SK-N-SH (cell line): Measurements from ENCODE around the gene HIGD2B. TPM values are rescaled to one million over a fixed set of nuclear protein-coding genes. Genes with fewer than 3 reads are reported as not detected.
"Not testable (repeated sequence)": the region's sequence is repeated elsewhere in the genome, so short reads cannot be mapped to it uniquely, and the experiment has no call there.

Source experiments
- CTCF ChIA-PET: fragments of 300-600, 350-600 bp; formaldehyde crosslinking; extraction: SDS; loops from one replicate; lab custom pipeline; 2021; lab: Yijun Ruan, JAX
- POLR2A ChIA-PET: fragments of 350-600 bp; sonication (Branson Sonifier 250); formaldehyde crosslinking; extraction: SDS; loops from one replicate; lab custom pipeline; 2020; ENCODE audit warnings: antibody characterized with exemption, inconsistent platforms; lab: Yijun Ruan, JAX
- DNase-seq: peaks from one replicate; pipeline ENCODE4 v3.0.0; 2012
- H2AFZ ChIP-seq: fragments of 200-600 bp; sonication (generic); 2 replicates; pipeline ENCODE4 v1.8.1; 2016; ENCODE audit warnings: antibody characterized with exemption, mild to moderate bottlenecking, low read depth
- H3F3A ChIP-seq: fragments of 200-600 bp; sonication (generic); replicated peaks from 2 replicates; pipeline ENCODE3; 2016; ENCODE audit warnings: antibody characterized with exemption, mild to moderate bottlenecking; ENCODE audit not compliant: insufficient read depth
- H3K27ac ChIP-seq, 2 experiments: fragments of 200-500 bp in 1 of 2; fragments of 200-600 bp in 1 of 2; sonication (Bioruptor generic) in 1 of 2; sonication (generic), shearing (Covaris generic) in 1 of 2; 2 replicates each; pipeline versions ENCODE4 v1.5.1 to v1.6.1; 2014 to 2016; ENCODE audit warnings: low read depth in 2 of 2, inconsistent platforms in 1 of 2, low read length in 1 of 2, mild to moderate bottlenecking in 1 of 2, mixed read lengths in 1 of 2
- H3K27me3 ChIP-seq: fragments of 200-600 bp; sonication (generic), shearing (Covaris generic); 2 replicates; pipeline ENCODE4 v1.6.1; 2016; ENCODE audit warnings: mixed run types; ENCODE audit not compliant: insufficient read depth
- H3K36me3 ChIP-seq, 2 experiments: fragments of 200-500 bp in 1 of 2; fragments of 200-600 bp in 1 of 2; sonication (Bioruptor generic) in 1 of 2; sonication (generic) in 1 of 2; replicated peaks in 1 of 2; 2 replicates each; pipeline versions ENCODE3 to v1.5.1; 2014 to 2016; ENCODE audit warnings: low read length in 1 of 2, mild to moderate bottlenecking in 1 of 2; ENCODE audit not compliant: insufficient read depth in 2 of 2, control insufficient read depth in 1 of 2
- H3K4me1 ChIP-seq, 2 experiments: fragments of 200-500 bp in 1 of 2; fragments of 200-600 bp in 1 of 2; sonication (Bioruptor generic) in 1 of 2; sonication (generic), shearing (Covaris generic) in 1 of 2; 2 replicates each; pipeline versions ENCODE4 v1.5.1 to v1.6.1; 2014 to 2016; ENCODE audit warnings: low read depth in 1 of 2, low read length in 1 of 2, mixed run types in 1 of 2; ENCODE audit not compliant: insufficient read depth in 2 of 2, control insufficient read depth in 1 of 2
- H3K4me2 ChIP-seq: fragments of 200-600 bp; sonication (generic), shearing (Covaris generic); 2 replicates; pipeline ENCODE4 v1.6.1; 2017; ENCODE audit warnings: mixed run types
- H3K4me3 ChIP-seq, 2 experiments: fragments of 200-500 bp in 1 of 2; fragments of 200-600 bp in 1 of 2; sonication (Bioruptor generic) in 1 of 2; sonication (generic), shearing (Covaris generic) in 1 of 2; 2 replicates each; pipeline versions ENCODE4 v1.5.1 to v1.8.1; 2014 to 2016; ENCODE audit warnings: low read depth in 2 of 2, inconsistent platforms in 1 of 2, low read length in 1 of 2, mild to moderate bottlenecking in 1 of 2, mixed read lengths in 1 of 2, moderate library complexity in 1 of 2
- H3K79me2 ChIP-seq: fragments of 200-600 bp; sonication (generic); 2 replicates; pipeline ENCODE4 v1.8.1; 2017; ENCODE audit warnings: mild to moderate bottlenecking; ENCODE audit not compliant: insufficient read depth
- H3K9ac ChIP-seq: fragments of 200-600 bp; sonication (generic); 2 replicates; pipeline ENCODE4 v1.6.1; 2017; ENCODE audit warnings: mixed run types
- H3K9me2 ChIP-seq: fragments of 200-600 bp; sonication (generic); 2 replicates; pipeline ENCODE4 v1.6.1; 2017; ENCODE audit warnings: mixed run types
- H3K9me3 ChIP-seq: fragments of 200-600 bp; sonication (generic); 2 replicates; pipeline ENCODE4 v1.6.1; 2017; ENCODE audit warnings: mixed run types, mild to moderate bottlenecking, moderate library complexity
- H4K20me1 ChIP-seq: fragments of 200-600 bp; sonication (generic); 2 replicates; pipeline ENCODE4 v1.6.1; 2017; ENCODE audit warnings: mild to moderate bottlenecking, mixed run types; ENCODE audit not compliant: insufficient read depth
- ELF1 ChIP-seq: IDR thresholded peaks from 2 replicates; pipeline ENCODE4 v1.4.0; 2012
- EP300 ChIP-seq, 2 experiments: IDR thresholded peaks; 2 replicates each; pipeline versions ENCODE4 v1.4.0 to v1.6.1; 2012; ENCODE audit warnings: borderline replicate concordance in 1 of 2, low read depth in 1 of 2, low read length in 1 of 2
- FOSL2 ChIP-seq: IDR thresholded peaks from 2 replicates; pipeline ENCODE4 v1.4.0; 2012; ENCODE audit warnings: low read depth, mild to moderate bottlenecking, moderate library complexity, borderline replicate concordance
- FOXJ3 ChIP-seq: sonication (generic); formaldehyde crosslinking; IDR thresholded peaks from 2 replicates; pipeline ENCODE4 v1.5.1; 2020; ENCODE audit warnings: mild to moderate bottlenecking, missing genetic modification reagents
- MXI1 ChIP-seq: IDR thresholded peaks from 2 replicates; pipeline ENCODE4 v1.6.1; 2012; ENCODE audit warnings: mild to moderate bottlenecking, low read depth, low read length, improper control_type of control experiment
- NFIC ChIP-seq: IDR thresholded peaks from 2 replicates; pipeline ENCODE4 v1.4.0; 2012; ENCODE audit warnings: borderline replicate concordance
- POLR2AphosphoS5 ChIP-seq: IDR thresholded peaks from 2 replicates; pipeline ENCODE4 v1.6.1; 2012; ENCODE audit warnings: low read depth, low read length
- RCOR1 ChIP-seq: fragments of 150-350 bp; IDR thresholded peaks from 2 replicates; pipeline ENCODE4 v1.6.1; 2017; ENCODE audit warnings: antibody characterized with exemption, low read length
- SIN3A ChIP-seq: IDR thresholded peaks from 2 replicates; pipeline ENCODE4 v1.6.1; 2012; ENCODE audit warnings: low read depth, mild to moderate bottlenecking, low read length, moderate library complexity, borderline replicate concordance
- SMC3 ChIP-seq: IDR thresholded peaks from 2 replicates; pipeline ENCODE4 v1.6.1; 2012; ENCODE audit warnings: low read depth, low read length, improper control_type of control experiment
- TCF12 ChIP-seq: IDR thresholded peaks from 2 replicates; pipeline ENCODE4 v1.4.0; 2012
- WGBS: methylation state at CpG from one replicate; pipeline ENCODE4 v1.1.6; 2017; ENCODE audit warnings: low lambda C conversion rate; 5-methylcytosine and 5-hydroxymethylcytosine counted together
- polyA plus RNA-seq, 3 experiments: library from polyadenylated mRNA; depleted of rRNA; stranded (reverse); fragments of >200 nt; gene quantifications; 2 replicates each; pipeline ENCODE4 v1.2.3, GENCODE V29; 2012
- TF ChIP-seq, protein P1 (sequence below): IDR thresholded peaks from 2 replicates; pipeline ENCODE4 v1.4.0; 2012; ENCODE audit warnings: low read depth, borderline replicate concordance
- TF ChIP-seq, protein P2 (sequence below): IDR thresholded peaks from 2 replicates; pipeline ENCODE4 v1.6.1; 2012; ENCODE audit warnings: mild to moderate bottlenecking, low read depth, low read length, moderate library complexity
- TF ChIP-seq, protein P3 (sequence below): IDR thresholded peaks from 2 replicates; pipeline ENCODE4; 2012
- TF ChIP-seq, protein P4 (sequence below): fragments of 200-600 bp; sonication (generic); IDR thresholded peaks from 2 replicates; pipeline ENCODE4 v1.6.1; 2017; ENCODE audit warnings: antibody characterized with exemption, mild to moderate bottlenecking, moderate library complexity

The HIGD2B gene
- polyA plus RNA-seq, 1 of the 3 experiments (the other 2 are of a cell fraction): not detected

DNA sequence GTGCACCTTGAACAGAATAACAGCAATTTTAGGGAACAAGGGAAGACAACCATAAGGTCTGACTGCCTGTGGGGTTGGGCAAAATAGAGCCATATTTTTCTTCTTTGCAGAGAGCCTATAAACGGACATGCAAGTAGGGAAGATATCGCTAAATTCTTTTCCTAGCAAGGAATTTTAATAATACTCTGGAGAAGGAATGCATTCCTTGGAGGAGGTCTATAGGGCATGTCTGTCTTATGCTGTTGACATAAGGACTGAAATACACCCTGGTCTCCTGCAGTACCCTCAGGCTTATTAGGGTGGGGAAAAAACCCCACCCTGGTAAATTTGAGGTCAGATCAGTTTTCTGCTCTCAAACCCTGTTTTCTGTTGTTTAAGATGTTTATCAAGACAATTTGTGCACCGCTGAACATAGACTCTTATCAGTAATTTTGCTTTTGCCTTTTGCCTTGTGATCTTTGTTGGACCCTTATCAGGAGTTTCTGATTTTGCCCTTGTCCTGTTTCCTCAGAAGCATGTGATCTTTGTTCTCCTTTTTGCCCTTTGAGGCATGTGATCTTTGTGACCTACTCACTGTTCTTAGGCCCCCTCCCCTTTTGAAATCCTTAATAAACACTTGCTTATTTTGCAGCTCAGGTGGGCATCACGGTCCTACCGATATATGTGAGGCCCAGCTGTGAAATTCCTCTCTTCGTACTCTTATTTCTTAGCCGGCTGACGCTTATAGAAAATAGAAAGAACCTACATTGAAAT, 22.7 kb upstream of the HIGD2B start:
- H3K4me3 ChIP-seq, DNase-seq, H3K4me1 ChIP-seq, POLR2A ChIA-PET, H3K9me3 ChIP-seq, H3K9me2 ChIP-seq, H2AFZ ChIP-seq, H4K20me1 ChIP-seq, H3F3A ChIP-seq, H3K4me2 ChIP-seq, H3K27ac ChIP-seq, H3K27me3 ChIP-seq, H3K9ac ChIP-seq, H3K79me2 ChIP-seq: not testable (repeated sequence)
- CTCF ChIA-PET: interaction anchor here (1.1 to 4.7 kb wide), 2 partner anchors 14 to 418 kb away, joined by 3 to 27 read pairs; no protein-coding TSS in a partner anchor
- H3K36me3 ChIP-seq: peaks cover 10 to 12% of the 10 kb centered on the region in 2 experiments
- 93% methylated on average over 8 of the region's 8 CpGs for WGBS

DNA sequence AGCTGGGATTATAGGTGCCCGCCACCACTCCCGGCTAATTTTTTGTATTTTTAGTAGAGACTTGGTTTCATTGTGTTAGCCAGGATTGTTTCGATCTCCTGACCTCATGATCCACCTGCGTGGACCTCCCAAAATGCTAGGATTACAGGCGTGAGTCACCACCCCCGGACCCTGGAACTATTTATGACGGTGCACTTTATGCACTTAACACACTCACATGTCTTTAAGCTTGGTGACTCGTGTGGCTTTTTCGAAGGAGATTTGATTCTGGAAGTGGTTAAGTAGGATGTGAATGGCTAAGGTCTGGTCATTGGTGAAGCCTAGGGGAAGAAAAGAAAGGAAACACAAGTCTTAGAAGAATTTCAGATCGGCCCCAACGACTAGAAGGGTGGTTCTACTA, 20.3 kb upstream of the HIGD2B start:
- Histone ChIP-seq H3K36me3 (no peaks in the 10 kb centered on the region), H3K9me3 (no peaks in the 10 kb centered on the region), H3K27me3 (no peaks in the 10 kb centered on the region), H3K79me2 (no peaks in the 10 kb centered on the region), H3K4me1 (no peaks in the 10 kb centered on the region; a peak in 1 of 4 replicates), H3K4me2 (no peak overlapping the region), H3F3A (no peaks in the 10 kb centered on the region), H3K4me3 (no peak overlapping the region), H3K9ac (no peak overlapping the region), H3K27ac (no peak overlapping the region), H4K20me1 (no peaks in the 10 kb centered on the region), H3K9me2 (no peaks in the 10 kb centered on the region), H2AFZ (no peak overlapping the region)
- TF ChIP-seq, protein P1, sequence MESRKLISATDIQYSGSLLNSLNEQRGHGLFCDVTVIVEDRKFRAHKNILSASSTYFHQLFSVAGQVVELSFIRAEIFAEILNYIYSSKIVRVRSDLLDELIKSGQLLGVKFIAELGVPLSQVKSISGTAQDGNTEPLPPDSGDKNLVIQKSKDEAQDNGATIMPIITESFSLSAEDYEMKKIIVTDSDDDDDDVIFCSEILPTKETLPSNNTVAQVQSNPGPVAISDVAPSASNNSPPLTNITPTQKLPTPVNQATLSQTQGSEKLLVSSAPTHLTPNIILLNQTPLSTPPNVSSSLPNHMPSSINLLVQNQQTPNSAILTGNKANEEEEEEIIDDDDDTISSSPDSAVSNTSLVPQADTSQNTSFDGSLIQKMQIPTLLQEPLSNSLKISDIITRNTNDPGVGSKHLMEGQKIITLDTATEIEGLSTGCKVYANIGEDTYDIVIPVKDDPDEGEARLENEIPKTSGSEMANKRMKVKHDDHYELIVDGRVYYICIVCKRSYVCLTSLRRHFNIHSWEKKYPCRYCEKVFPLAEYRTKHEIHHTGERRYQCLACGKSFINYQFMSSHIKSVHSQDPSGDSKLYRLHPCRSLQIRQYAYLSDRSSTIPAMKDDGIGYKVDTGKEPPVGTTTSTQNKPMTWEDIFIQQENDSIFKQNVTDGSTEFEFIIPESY: no peak
- no peak for TF ChIP-seq FOSL2
- TF ChIP-seq TCF12: no peak
- TF ChIP-seq ELF1: no peak
- TF ChIP-seq FOXJ3 (CRISPR knock-in tag): no peak
- no peak for TF ChIP-seq EP300 (IDR thresholded peaks at IDR 0.05; ENCODE audit: borderline replicate concordance in 1 of 2, low read depth in 1 of 2, low read length in 1 of 2)
- no peak for TF ChIP-seq POLR2AphosphoS5
- no peak for TF ChIP-seq SIN3A
- TF ChIP-seq RCOR1: no peak
- TF ChIP-seq, protein P2, sequence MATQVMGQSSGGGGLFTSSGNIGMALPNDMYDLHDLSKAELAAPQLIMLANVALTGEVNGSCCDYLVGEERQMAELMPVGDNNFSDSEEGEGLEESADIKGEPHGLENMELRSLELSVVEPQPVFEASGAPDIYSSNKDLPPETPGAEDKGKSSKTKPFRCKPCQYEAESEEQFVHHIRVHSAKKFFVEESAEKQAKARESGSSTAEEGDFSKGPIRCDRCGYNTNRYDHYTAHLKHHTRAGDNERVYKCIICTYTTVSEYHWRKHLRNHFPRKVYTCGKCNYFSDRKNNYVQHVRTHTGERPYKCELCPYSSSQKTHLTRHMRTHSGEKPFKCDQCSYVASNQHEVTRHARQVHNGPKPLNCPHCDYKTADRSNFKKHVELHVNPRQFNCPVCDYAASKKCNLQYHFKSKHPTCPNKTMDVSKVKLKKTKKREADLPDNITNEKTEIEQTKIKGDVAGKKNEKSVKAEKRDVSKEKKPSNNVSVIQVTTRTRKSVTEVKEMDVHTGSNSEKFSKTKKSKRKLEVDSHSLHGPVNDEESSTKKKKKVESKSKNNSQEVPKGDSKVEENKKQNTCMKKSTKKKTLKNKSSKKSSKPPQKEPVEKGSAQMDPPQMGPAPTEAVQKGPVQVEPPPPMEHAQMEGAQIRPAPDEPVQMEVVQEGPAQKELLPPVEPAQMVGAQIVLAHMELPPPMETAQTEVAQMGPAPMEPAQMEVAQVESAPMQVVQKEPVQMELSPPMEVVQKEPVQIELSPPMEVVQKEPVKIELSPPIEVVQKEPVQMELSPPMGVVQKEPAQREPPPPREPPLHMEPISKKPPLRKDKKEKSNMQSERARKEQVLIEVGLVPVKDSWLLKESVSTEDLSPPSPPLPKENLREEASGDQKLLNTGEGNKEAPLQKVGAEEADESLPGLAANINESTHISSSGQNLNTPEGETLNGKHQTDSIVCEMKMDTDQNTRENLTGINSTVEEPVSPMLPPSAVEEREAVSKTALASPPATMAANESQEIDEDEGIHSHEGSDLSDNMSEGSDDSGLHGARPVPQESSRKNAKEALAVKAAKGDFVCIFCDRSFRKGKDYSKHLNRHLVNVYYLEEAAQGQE: no peak
- no peak for TF ChIP-seq MXI1
- TF ChIP-seq, protein P3, sequence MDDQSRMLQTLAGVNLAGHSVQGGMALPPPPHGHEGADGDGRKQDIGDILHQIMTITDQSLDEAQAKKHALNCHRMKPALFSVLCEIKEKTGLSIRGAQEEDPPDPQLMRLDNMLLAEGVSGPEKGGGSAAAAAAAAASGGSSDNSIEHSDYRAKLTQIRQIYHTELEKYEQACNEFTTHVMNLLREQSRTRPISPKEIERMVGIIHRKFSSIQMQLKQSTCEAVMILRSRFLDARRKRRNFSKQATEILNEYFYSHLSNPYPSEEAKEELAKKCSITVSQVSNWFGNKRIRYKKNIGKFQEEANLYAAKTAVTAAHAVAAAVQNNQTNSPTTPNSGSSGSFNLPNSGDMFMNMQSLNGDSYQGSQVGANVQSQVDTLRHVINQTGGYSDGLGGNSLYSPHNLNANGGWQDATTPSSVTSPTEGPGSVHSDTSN: no peak
- TF ChIP-seq NFIC: no peak
- no peak for TF ChIP-seq SMC3
- TF ChIP-seq, protein P4, sequence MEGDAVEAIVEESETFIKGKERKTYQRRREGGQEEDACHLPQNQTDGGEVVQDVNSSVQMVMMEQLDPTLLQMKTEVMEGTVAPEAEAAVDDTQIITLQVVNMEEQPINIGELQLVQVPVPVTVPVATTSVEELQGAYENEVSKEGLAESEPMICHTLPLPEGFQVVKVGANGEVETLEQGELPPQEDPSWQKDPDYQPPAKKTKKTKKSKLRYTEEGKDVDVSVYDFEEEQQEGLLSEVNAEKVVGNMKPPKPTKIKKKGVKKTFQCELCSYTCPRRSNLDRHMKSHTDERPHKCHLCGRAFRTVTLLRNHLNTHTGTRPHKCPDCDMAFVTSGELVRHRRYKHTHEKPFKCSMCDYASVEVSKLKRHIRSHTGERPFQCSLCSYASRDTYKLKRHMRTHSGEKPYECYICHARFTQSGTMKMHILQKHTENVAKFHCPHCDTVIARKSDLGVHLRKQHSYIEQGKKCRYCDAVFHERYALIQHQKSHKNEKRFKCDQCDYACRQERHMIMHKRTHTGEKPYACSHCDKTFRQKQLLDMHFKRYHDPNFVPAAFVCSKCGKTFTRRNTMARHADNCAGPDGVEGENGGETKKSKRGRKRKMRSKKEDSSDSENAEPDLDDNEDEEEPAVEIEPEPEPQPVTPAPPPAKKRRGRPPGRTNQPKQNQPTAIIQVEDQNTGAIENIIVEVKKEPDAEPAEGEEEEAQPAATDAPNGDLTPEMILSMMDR: no peak
- DNase-seq: no peak
- CTCF ChIA-PET: interaction anchor here (1.4 to 2.9 kb wide), 2 partner anchors 16 to 20 kb away, joined by 3 to 16 read pairs; partner anchors contain the start of genes BBS4 and HIGD2B
- 86% methylated on average over 11 of the region's 11 CpGs for WGBS
- POLR2A ChIA-PET: no interaction called here
